MV-4-11 (cell line): ENCODE data around the gene MDFIC.

Experiments used
- DNase-seq: peaks from one replicate; lab custom pipeline; 2025; lab: John Stamatoyannopoulos, UW

MDFIC gene

GRCh38 chr7:115040057-115040456 lies 118.2 kb downstream of the MDFIC start:
- DNase-seq = no peak

DNA sequence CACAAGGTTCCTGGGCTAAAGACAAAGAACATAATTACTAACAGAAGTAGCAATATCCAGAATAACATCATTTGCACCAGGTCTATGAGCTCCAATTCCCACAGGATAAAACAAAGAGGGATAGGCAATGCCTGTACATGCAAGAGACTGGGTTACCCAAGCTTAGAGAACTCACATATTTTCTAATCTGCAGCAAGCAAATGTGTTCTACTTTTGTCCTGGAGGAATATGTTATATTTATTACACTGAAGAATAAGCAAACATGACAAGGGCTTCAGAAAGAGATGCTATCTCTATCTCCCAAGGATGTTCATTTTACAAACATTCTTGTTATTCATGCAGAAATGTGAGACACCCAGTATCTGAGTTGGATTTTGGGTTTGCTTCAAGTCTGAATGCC lies 118.6 kb downstream of the MDFIC start:
- no peak for DNase-seq

GRCh38 chr7:115042596-115042995 lies 120.7 kb downstream of the MDFIC start:
- no peak for DNase-seq

DNA sequence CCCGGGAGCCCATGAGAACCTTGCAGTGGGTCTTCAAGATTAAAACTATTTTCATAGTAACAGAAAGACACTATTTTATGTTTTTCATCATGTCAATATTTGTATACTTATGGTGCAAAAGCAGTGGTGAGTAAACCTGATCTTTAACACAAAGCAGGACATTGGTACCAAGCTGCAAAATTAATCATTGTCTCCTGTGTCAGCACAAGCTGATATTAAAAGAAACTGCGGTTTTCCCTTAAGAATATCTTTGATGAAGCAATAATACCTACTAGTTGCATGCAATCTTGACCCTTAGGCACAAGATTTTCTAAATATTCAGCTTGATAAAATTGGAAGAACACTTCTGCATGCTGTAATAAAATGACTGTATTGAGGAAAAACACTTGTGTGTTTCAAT lies 121.7 kb downstream of the MDFIC start:
- peak; percentile 48 for DNase-seq

DNA sequence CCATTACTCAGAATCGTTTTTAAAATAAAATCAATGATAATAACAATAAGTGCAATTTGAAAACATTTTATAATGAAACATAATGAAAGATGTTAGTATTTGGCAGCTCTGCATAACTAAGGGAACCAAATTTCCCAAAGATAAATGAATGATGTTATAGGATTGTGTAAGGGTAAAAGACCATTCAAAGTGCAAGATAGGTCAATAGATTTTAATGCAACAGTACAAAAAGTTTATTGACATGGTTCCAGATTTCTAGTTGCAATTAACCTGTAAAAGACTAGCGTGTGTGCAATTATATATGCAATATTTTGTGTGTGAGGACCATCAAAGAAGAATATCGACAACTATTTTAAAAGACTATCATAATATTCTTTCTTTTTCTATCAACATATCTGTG lies 122.3 kb downstream of the MDFIC start:
- no peak for DNase-seq

DNA sequence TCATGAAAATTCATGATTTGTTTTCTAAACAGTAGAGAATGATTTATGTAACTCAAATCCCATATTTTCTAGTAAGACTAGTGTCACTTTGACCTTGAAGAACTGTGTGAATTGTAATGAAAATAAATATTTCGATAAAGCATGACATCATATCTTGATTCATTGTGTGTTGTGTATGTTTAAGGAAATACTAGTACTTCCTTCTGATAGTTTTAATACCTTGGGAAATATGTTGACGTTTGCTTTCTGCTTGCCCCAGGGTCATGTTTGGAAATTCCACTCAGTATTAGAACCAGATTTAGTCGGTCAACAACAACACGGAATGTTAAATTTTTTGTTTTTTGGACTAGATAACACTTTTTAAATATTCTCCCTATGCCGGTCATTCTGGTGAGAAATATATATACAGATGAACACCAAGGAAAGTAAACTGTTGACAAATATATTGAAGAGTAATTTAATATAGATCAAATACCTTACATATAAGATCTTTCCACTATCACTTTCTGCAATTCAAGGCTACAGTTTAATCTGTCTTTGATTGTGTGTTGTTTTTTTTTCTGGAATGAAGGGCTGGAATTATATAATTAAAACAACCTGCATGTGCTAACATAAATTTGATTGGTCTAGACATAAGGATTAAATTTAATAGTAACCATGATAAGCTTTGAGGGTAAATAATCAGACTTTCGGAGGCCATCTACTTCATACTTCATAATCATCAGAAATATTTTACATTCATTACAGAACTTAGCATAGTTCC lies 126.2 kb downstream of the MDFIC start:
- no peak for DNase-seq

GRCh38 chr7:115052706-115053105 lies 130.8 kb downstream of the MDFIC start:
- DNase-seq = no peak

- no peak for DNase-seq
Observed at GRCh38 chr7:115054478-115055065, 132.7 kb downstream of the MDFIC start.

DNA sequence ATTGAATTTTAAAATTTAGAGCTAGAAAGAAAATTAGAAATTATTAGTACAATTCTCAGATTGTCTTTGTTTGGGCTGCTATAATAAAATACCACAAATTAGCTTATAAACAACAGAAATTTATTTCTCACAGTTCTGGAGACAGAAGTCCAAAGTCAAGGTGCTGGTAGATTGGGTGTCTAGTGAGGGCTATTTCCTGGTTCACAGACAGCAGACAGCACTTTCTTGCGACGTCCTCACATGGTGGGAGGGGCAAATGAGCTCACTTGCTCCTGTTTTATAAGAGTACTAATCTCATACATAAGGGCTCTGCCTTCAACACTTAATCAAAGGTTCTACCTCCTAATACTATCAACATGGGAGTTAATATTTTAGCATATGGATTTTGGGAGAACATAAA lies 134.1 kb downstream of the MDFIC start:
- DNase-seq = peak; percentile 32

DNA sequence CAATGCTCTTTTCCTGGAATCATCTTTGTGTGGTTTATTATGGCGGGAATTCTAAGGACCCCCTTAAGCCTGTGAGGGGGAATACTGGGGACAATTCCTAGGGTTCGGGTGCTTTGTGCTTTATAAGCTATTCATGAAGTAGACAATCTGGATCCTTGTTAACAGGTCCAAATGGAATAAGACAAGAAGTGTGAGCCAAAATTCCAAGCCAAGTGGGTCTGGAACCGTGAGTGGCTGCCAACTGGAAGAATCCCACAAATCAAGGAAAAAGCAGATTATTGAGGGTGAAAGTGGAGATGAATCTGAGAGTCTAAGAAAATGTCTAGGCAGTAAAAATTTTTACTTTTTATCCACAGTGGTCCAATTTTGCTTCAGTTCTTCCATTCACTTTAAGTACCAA lies 136.8 kb downstream of the MDFIC start:
- DNase-seq = no peak

- no peak for DNase-seq
Observed at GRCh38 chr7:115059321-115059720, 137.4 kb downstream of the MDFIC start.

- DNase-seq = peak; percentile 97
Observed at GRCh38 chr7:115060095-115060870, 138.4 kb downstream of the MDFIC start.

GRCh38 chr7:115066050-115066449 lies 144.2 kb downstream of the MDFIC start:
- DNase-seq = peak; percentile 93

GRCh38 chr7:115066634-115067033 lies 144.7 kb downstream of the MDFIC start:
- DNase-seq = peak; percentile 20

- no peak for DNase-seq
Observed at GRCh38 chr7:115068220-115068619, 146.3 kb downstream of the MDFIC start.
